Endometrial microvascular endothelial cells (primary cell): ENCODE data around the gene CIAO2B. TPM values are rescaled to one million over a fixed set of nuclear protein-coding genes. Genes with fewer than 3 reads are reported as not detected.
"Not testable (repeated sequence)": the region's sequence is repeated elsewhere in the genome, so short reads cannot be mapped to it uniquely, and the experiment has no call there.

ENCODE experiments used
- in situ Hi-C: cut with HindIII; loops from 2 replicates; pipeline ENCODE4 v1.10.0; 2017; ENCODE audit warnings: low sequenced_read_pairs, low pct_unique_long_range_greater_than_20kb; ENCODE audit errors: inconsistent ontology term
- total RNA-seq: library from RNA; depleted of rRNA; stranded (reverse); fragments of >200 nt; gene quantifications from one replicate; pipeline ENCODE4 v1.2.3, GENCODE V29; 2015; ENCODE audit errors: inconsistent ontology term

CIAO2B gene
- total RNA-seq, 1 donor from 2014 or later: 69.0 TPM

GRCh38 chr16:66943426-66944053 is 9.3 kb upstream of the CIAO2B start:
- in situ Hi-C loops: no loop called here

GRCh38 chr16:66942981-66943380 is 8.8 kb upstream of the CIAO2B start:
- in situ Hi-C loops: no loop called here

- in situ Hi-C loops: no loop called here
Observed at GRCh38 chr16:66940236-66940635, 6.0 kb upstream of the CIAO2B start.

- in situ Hi-C loops: no loop called here
Observed at GRCh38 chr16:66939366-66939765, 5.2 kb upstream of the CIAO2B start.

- in situ Hi-C loops: no loop called here
Observed at GRCh38 chr16:66937725-66938337, 3.6 kb upstream of the CIAO2B start.

GRCh38 chr16:66936889-66937554 is 2.8 kb upstream of the CIAO2B start:
- in situ Hi-C loops: no loop called here

GRCh38 chr16:66936462-66936861 is 2.3 kb upstream of the CIAO2B start:
- in situ Hi-C loops: no loop called here

- in situ Hi-C loops: no loop called here
Observed at GRCh38 chr16:66935314-66936011, 1.3 kb upstream of the CIAO2B start, which contains the start of gene CES2. TSS of gene CES2 (plus strand) at chr16:66935516. CDS start at chr16:66935636, 120 bp downstream.

GRCh38 chr16:66934839-66935313 is 674 bp upstream of the CIAO2B start:
- in situ Hi-C loops: not testable (repeated sequence)

GRCh38 chr16:66933776-66934137 is 445 bp downstream of the CIAO2B start:
- in situ Hi-C loops: no loop called here

- in situ Hi-C loops: no loop called here
Observed at GRCh38 chr16:66932076-66932475, 2.1 kb downstream of the CIAO2B start.

GRCh38 chr16:66931665-66932064 is 2.5 kb downstream of the CIAO2B start:
- in situ Hi-C loops: no loop called here

- in situ Hi-C loops: no loop called here
Observed at GRCh38 chr16:66930189-66930588, 4.0 kb downstream of the CIAO2B start.

- in situ Hi-C loops: no loop called here
Observed at GRCh38 chr16:66928702-66929388, 5.4 kb downstream of the CIAO2B start.

GRCh38 chr16:66927918-66928649 is 6.1 kb downstream of the CIAO2B start:
- in situ Hi-C loops: no loop called here

- in situ Hi-C loops: no loop called here
Observed at GRCh38 chr16:66926961-66927436, 7.2 kb downstream of the CIAO2B start.

- in situ Hi-C loops: no loop called here
Observed at GRCh38 chr16:66926171-66926947, 7.8 kb downstream of the CIAO2B start.
